Fibroblast of skin of right quadriceps (primary cell): Measurements from ENCODE around the gene ALPG.
"Not testable (repeated sequence)": the region's sequence is repeated elsewhere in the genome, so short reads cannot be mapped to it uniquely, and the experiment has no call there.

Experiments used
- DNase-seq: peaks from one replicate; pipeline ENCODE4 v3.0.0-alpha.2; 2013

Gene ALPG

GRCh38 chr2:232377841-232378734 is 28.6 kb upstream of the ALPG start:
- no peak for DNase-seq

- not testable (repeated sequence) for DNase-seq
These were observed 27.9 kb upstream of the ALPG start, which contains the start of gene ALPP for GRCh38 chr2:232378735-232379151. ALPP (plus strand) TSS chr2:232378751; CDS start chr2:232378803, 52 bp downstream.

GRCh38 chr2:232379610-232380590 is 26.7 kb upstream of the ALPG start:
- DNase-seq = not testable (repeated sequence)

DNA sequence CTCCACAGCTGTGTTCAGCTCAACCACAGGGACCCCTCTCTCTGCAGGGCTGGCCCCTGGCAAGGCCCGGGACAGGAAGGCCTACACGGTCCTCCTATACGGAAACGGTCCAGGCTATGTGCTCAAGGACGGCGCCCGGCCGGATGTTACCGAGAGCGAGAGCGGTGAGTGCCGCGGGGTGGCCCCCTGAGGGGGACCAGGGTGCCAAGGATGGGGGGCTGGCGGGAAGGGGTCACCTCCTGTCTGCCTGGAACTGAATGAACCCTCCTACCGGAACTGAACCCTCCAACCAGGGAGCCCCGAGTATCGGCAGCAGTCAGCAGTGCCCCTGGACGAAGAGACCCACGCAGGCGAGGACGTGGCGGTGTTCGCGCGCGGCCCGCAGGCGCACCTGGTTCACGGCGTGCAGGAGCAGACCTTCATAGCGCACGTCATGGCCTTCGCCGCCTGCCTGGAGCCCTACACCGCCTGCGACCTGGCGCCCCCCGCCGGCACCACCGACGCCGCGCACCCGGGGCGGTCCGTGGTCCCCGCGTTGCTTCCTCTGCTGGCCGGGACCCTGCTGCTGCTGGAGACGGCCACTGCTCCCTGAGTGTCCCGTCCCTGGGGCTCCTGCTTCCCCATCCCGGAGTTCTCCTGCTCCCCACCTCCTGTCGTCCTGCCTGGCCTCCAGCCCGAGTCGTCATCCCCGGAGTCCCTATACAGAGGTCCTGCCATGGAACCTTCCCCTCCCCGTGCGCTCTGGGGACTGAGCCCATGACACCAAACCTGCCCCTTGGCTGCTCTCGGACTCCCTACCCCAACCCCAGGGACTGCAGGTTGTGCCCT is 25.2 kb upstream of the ALPG start:
- DNase-seq = not testable (repeated sequence)

DNA sequence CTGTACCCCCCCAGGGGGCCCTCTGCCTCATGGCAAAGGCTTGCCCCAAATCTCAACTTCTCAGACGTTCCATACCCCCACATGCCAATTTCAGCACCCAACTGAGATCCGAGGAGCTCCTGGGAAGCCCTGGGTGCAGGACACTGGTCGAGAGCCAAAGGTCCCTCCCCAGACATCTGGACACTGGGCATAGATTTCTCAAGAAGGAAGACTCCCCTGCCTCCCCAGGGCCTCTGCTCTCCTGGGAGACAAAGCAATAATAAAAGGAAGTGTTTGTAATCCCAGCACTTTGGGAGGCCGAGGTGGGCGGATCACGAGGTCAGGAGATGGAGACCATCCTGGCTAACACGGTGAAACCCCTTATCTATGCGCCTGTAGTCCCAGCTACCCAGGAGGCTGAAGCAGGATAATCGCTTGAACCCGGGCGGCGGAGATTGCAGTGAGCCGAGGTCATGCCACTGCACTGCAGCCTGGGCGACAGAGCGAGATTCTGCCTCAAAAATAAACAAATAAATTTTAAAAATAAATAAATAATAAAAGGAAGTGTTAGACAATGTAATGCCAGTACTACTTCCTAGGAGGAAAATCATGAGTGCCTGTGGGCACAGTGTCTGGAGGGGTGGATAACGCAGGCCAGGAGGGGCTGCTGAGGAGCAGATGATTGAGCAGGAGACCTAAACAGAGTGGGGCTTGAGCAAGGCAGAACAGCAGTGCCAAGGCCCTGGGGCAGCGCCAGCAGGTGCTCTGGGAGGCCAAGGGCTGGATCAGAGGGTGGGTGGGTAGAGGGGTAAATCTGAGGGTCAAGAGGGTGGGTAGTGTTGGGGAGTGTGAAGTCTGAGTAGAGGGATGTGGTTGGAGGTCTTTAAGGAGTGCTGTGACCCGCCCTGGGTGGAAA is 24.1 kb upstream of the ALPG start:
- no peak for DNase-seq

DNA sequence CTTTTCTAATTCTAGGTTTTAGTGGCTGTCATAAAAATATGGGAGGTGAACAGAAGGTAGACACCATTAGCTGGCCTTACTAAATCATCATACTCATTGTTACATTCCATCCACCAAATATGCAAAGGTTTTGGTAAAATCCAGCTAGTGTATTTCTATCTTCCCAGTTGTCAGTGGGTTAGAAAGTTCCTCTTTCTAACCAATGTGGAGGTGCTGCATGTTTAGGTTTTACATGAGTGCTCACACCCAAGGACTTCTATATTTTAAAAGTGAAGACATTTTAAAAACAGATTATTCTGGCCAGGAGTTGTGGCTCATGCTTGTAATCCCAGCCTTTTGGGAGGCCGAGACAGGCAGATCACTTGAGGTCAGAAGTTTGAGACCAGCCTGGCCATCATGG is 22.2 kb upstream of the ALPG start:
- DNase-seq = no peak

- not testable (repeated sequence) for DNase-seq
These were observed 21.6 kb upstream of the ALPG start for GRCh38 chr2:232385058-232385457.

- peak; percentile 67 for DNase-seq
These were observed 20.8 kb upstream of the ALPG start for GRCh38 chr2:232385660-232386489.

DNA sequence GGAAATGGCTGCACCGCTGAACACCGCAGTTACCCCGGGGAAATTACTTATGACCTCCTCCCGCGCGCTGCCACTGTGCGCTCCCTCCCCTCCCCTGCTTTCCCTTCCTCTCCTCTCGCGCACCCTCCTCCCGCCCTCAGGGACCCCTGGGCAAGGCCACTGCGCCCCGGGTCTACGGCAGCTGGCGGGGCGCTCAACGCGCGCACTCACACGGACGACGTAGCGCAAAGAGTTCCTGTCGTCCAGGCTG is 20.2 kb upstream of the ALPG start:
- DNase-seq = no peak

- peak; percentile 6 for DNase-seq
These were observed 19.7 kb upstream of the ALPG start for GRCh38 chr2:232386740-232387450.

DNA sequence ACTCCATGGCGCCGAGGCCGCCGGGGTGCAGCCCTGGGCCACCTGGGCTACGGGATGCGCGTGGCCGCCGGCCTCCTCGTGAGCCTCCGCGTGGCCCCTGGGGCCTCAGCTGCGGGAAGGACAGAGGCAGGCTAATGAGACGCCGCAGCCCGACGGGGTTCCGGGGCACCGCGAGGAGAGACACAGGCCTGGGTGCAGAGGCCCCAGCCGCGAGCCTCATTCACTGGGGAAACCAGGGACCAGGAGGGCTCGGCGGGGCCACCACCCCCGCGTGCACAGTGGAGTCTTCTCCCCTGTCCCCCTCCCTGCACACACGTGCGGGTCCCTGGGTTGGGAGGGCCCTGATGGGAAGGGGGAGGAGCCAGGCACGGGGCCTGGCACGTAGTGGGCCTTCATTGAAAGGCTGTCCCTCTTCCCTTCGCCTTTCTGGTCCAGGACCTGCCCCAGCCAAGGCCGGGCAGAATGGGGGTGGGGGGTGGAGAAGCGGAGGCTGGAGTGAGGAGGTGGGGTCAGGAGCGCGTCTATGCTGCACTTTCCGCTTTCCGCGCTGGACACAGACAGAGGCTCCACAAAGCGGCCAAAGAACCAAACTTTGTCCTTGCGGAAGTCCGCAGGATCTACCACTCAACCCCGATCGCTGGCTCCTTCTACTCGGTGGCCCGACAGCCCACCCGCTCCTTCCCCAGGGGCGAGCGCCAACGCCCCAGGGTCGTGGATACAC is 19.0 kb upstream of the ALPG start:
- no peak for DNase-seq

DNA sequence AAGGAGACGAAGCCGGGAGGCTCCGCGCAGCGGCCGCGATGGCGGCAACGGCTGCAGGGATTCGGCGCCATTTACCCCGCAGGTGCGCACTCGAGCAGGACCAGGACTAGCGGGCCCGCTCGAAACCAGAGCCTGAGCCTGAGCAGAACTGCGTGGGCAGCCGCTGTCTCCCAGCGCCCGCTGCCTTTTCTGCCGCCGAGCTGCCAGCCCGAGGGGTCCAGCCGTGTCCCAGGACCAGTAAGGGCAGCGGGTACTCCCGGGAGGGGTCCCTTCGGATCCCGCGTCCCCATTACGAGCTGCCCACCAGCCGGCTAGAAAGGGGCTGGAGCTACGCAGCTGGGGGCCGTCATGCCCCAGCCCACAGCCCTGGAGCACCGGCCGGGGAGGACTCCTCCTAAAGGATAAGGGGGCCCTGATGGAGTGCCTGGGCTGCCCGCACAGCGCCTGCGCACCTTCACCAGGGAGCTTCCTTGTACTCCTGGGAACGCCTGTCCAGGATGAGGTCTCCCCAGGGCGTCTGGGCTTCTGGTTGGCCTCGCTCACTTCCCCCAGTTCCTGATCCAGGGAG is 18.2 kb upstream of the ALPG start:
- DNase-seq = no peak

GRCh38 chr2:232389327-232389726 is 17.3 kb upstream of the ALPG start:
- peak; percentile 50 for DNase-seq

- DNase-seq = no peak
These were observed 16.0 kb upstream of the ALPG start for GRCh38 chr2:232390661-232391060.

DNA sequence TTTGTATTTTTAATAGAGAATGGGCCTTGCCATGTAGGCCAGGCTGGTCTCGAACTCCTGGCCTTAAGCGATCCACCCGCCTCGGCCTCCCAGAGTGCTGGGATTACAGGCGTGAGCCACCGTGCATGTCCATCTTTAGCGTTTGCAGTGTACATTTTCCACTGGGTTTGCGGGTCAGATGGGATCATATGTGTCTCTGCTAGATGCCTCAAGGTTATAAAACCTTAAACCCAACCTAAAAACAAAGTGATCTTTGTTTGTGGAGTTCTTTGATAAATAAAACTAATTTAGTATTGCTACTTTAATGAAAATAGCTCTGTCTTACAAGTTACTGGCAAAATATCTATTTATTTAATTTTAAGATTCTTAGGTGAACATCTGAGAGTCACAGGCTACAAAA is 13.1 kb upstream of the ALPG start:
- no peak for DNase-seq

DNA sequence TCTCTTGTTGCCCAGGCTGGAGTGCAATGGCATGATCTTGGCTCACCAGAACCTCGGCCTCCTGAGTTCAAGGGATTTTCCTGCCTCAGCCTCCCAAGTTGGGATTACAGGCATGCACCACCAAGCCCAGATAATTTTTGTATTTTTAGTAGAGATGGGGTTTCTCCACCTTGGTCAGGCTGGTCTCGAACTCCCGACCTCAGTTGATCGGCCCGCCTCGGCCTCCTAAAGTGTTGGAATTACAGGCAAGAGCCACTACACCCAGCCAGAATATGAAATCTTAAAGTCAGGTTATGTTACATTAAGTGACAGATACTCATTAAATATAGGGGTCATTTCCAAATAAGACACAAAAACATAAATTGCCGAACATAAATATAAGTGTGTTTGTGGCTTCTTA is 12.2 kb upstream of the ALPG start:
- not testable (repeated sequence) for DNase-seq

GRCh38 chr2:232395586-232395985 is 11.1 kb upstream of the ALPG start:
- no peak for DNase-seq

- no peak for DNase-seq
These were observed 10.0 kb upstream of the ALPG start for GRCh38 chr2:232396683-232397082.
